HG03439 (cell line): ENCODE results near the gene TMEM238L.
A peak's percentile ranks its signal among the peaks of the same experiment; 100 is the strongest.
"Not testable (repeated sequence)": the region's sequence is repeated elsewhere in the genome, so short reads cannot be mapped to it uniquely, and the experiment has no call there.

Source experiments
- ATAC-seq: cut with Tn5 transposase; IDR thresholded peaks from one replicate; pipeline ENCODE4 v1.9.1; 2021; ENCODE audit warnings: mild to moderate bottlenecking, moderate library complexity; ENCODE audit not compliant: unreplicated experiment

The TMEM238L gene, protein sequence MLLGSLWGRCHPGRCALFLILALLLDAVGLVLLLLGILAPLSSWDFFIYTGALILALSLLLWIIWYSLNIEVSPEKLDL

DNA sequence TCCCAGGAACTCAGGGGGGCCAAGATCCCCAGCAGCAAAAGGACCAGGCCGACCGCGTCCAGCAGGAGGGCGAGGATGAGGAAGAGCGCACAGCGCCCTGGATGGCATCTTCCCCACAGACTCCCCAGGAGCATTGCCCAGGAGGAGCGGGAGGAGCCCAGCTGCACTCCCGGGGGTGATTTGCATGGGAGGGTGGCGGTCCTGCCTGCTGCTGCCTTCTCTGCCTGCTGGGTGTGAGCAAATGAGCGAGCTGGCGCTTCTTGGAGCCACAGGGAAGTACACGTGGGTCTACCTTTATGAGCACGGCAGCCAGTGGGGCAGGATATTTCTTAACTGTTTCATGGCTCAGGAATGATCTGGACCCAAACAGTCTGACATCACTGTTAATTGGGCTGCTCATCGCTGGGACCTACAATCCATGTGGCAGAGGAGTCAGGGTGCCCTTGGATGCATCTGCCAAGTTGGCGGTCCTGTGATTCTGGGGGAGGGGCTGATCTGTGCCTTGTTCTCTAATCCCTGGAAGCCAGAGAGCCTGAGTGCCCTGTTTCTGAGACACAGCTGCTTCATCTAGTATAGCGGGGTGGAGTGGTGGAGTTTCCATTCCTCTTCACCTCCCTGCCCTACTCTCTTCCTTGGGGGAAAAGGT lies at the start of gene TMEM238L:
Gene TMEM238L (minus strand): TSS at position 270 of the 646 bp plus-strand sequence. CDS start 136 bp downstream, at position 134.
- no peak for ATAC-seq

DNA sequence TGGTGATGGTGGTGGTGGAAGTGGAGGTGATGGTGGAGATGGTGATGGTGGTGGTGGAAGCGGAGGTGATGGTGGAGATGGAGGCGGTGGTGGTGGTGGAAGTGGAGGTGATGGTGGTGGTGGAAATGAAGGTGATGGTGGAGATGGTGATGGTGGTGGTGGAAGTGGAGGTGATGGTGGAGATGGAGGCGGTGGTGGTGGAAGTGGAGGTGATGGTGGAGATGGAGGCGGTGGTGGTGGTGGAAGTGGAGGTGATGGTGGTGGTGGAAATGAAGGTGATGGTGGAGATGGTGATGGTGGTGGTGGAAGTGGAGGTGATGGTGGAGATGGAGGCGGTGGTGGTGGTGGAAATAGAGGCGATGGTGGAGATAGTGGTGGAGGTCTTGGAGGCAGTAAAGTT lies 42.7 kb upstream of the TMEM238L start:
- ATAC-seq: not testable (repeated sequence)

DNA sequence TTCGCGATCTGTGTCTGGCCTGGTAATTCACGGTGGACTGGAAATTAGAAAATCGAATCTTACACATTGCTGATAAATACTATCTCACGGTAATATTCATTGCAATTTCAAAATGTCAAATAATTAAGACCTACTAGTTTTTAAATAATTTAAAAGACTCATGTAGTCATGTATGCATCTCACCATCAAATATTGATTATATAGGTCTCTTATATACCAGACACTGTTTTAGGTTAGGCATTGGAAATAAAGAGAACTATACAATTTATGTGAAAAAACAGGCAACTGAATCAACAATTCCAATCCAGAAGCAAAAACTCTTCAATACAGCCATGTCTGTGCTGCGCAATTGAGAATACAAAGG lies 41.5 kb upstream of the TMEM238L start:
- ATAC-seq: no peak

- ATAC-seq: peak; percentile 86
These were observed 40.9 kb upstream of the TMEM238L start for GRCh38 chr17:10844621-10845387.

GRCh38 chr17:10843811-10844210 lies 39.9 kb upstream of the TMEM238L start:
- ATAC-seq: no peak

DNA sequence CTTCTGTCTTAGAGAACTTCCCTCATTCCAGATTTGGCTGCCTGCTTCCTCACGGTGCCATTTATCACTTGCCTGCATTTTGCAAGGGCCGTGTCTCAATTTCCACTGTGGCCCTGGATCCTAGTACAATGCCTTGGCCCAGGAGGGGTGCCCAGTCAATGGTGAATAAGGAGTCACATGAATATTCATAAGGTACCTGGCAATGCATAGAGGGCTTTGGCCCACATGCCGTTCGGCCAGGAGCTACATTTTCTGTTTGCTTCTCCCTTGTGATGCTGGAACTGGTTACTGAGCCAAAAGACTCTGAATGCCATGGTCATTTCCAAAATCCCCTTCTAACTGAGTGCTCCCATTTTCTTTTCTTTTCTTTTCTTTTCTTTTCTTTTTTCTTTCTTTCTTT lies 38.8 kb upstream of the TMEM238L start:
- no peak for ATAC-seq

- ATAC-seq: no peak
These were observed 34.8 kb upstream of the TMEM238L start for GRCh38 chr17:10838682-10839081.

- ATAC-seq: no peak
These were observed 34.0 kb upstream of the TMEM238L start, which contains the start of gene PIRT for GRCh38 chr17:10837921-10838320. TSS of gene PIRT (minus strand) at chr17:10838087. CDS start at chr17:10825645, 12,442 bp downstream.

- no peak for ATAC-seq
These were observed 33.2 kb upstream of the TMEM238L start for GRCh38 chr17:10836966-10837590.

GRCh38 chr17:10836145-10836544 lies 32.2 kb upstream of the TMEM238L start:
- no peak for ATAC-seq

DNA sequence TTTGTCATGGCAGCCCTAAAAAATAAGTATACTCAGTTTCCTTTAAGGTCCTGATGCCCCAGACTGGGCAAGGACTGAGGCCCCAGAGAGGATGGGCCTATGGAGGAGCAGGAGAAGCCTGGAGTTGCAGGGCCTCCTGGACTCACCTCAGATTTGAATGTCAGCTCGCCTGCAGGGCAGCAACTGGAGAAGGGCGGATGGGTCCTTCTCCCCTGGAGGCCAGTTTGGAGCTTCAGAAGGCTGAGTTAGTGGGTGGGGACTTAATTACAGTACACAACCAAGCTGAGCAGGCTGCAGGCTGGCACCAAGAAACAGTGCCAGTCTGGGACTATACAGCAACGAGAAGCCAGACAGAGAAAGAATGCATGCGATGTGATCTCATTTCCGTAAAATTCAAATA lies 27.8 kb upstream of the TMEM238L start:
- ATAC-seq: no peak

GRCh38 chr17:10827898-10828552 lies 24.1 kb upstream of the TMEM238L start:
- ATAC-seq: no peak

- ATAC-seq: no peak
These were observed 21.0 kb upstream of the TMEM238L start for GRCh38 chr17:10824874-10825273.

- ATAC-seq: no peak
These were observed 17.9 kb upstream of the TMEM238L start for GRCh38 chr17:10821770-10822169.

- ATAC-seq: no peak
These were observed 17.2 kb upstream of the TMEM238L start for GRCh38 chr17:10821054-10821453.

- ATAC-seq: no peak
These were observed 11.4 kb upstream of the TMEM238L start for GRCh38 chr17:10815319-10815718.

GRCh38 chr17:10814075-10814474 lies 10.2 kb upstream of the TMEM238L start:
- no peak for ATAC-seq

DNA sequence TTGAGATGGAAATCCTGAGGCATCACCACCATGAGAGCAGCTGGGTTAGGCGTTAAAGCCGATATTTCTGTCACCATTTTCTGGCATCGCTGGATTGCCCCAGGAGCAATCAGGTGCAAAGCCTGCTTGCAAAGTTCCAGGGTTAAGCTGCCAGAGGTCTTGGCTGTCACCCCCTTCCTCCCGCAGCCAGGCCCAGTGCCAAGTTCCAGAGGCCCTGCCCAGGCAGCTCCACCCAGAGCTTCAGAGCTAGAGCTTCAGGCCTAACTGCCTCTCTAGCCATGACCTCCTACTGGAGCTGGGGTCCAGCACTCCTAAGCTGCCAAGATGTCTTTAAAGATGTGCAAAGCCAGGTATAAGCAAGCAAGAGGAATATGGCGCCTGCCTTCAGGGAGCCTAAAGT lies 8.8 kb upstream of the TMEM238L start:
- ATAC-seq: no peak

GRCh38 chr17:10809605-10810004 lies 5.7 kb upstream of the TMEM238L start:
- no peak for ATAC-seq

DNA sequence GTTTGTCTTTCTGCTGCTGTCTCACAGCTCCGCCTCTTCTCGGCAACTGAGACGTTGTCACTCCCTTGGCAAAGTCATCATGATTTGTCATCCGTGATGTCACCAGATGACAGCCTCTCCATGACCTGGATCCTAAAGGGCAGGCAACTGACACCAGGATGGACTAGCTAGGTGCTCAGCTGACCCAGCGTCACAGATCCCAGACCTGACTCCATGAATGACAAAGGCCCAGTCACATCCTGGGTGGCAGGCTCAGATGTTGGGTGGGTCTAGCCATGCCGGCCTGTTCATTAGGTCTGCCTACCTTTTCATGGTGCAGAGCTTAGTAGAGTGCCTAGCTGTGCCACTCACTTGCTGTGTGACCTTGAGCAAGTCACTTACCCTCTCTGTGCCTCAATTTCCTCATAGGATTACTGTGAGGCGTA lies 3.8 kb upstream of the TMEM238L start:
- no peak for ATAC-seq
